Osteoblast (primary cell): ENCODE results near the gene EIF2D. TPM values are rescaled to one million over a fixed set of nuclear protein-coding genes. Genes with fewer than 3 reads are reported as not detected.
"Not testable (repeated sequence)": the region's sequence is repeated elsewhere in the genome, so short reads cannot be mapped to it uniquely, and the experiment has no call there.

Experiments
- DNase-seq: peaks from one replicate; pipeline ENCODE4 v3.0.0; 2011; ENCODE audit warnings: low spot score, mixed read lengths; ENCODE audit not compliant: insufficient read length; ENCODE audit errors: missing footprints
- H2AFZ ChIP-seq: 2 replicates; pipeline ENCODE4 v1.6.0; 2011; ENCODE audit warnings: mild to moderate bottlenecking, low read length
- H3K27ac ChIP-seq: 2 replicates; pipeline ENCODE4 v1.5.1; 2011; ENCODE audit warnings: mild to moderate bottlenecking, low read depth, low read length, moderate library complexity
- H3K27me3 ChIP-seq: 2 replicates; pipeline ENCODE4 v1.6.0; 2012; ENCODE audit warnings: mild to moderate bottlenecking, control low read depth, inconsistent platforms, low read length, moderate library complexity; ENCODE audit not compliant: insufficient read depth
- H3K36me3 ChIP-seq: 2 replicates; pipeline ENCODE4 v1.5.1; 2011; ENCODE audit warnings: mild to moderate bottlenecking, low read length, control low read depth, moderate library complexity; ENCODE audit not compliant: insufficient read depth
- H3K4me1 ChIP-seq: 2 replicates; pipeline ENCODE4 v1.5.1; 2011; ENCODE audit warnings: mild to moderate bottlenecking, low read length, control low read depth, moderate library complexity; ENCODE audit not compliant: insufficient read depth
- H3K4me2 ChIP-seq: 2 replicates; pipeline ENCODE4 v1.6.0; 2011; ENCODE audit warnings: mild to moderate bottlenecking, low read length; ENCODE audit not compliant: insufficient read depth
- H3K4me3 ChIP-seq: fragments of 200-600 bp; sonication (generic); 3 replicates; pipeline ENCODE4 v1.5.1; 2012; ENCODE audit warnings: mild to moderate bottlenecking, low read length, inconsistent platforms; ENCODE audit not compliant: insufficient read depth
- H3K79me2 ChIP-seq: 2 replicates; pipeline ENCODE4 v1.6.0; 2012; ENCODE audit warnings: mild to moderate bottlenecking, low read length, control low read depth, inconsistent platforms; ENCODE audit not compliant: insufficient read depth
- H3K9me3 ChIP-seq: 2 replicates; pipeline ENCODE4 v1.5.1; 2011; ENCODE audit warnings: low read depth, low read length, control low read depth
- H4K20me1 ChIP-seq: 2 replicates; pipeline ENCODE4 v1.6.0; 2012; ENCODE audit warnings: mild to moderate bottlenecking, low read length, control low read depth; ENCODE audit not compliant: insufficient read depth
- CTCF ChIP-seq: IDR thresholded peaks from 2 replicates; pipeline ENCODE4 v1.5.1; 2011; ENCODE audit warnings: mild to moderate bottlenecking, low read depth, low read length, moderate library complexity; ENCODE audit errors: extremely low read depth
- total RNA-seq: library from RNA; depleted of rRNA; stranded (reverse); fragments of >200 nt; gene quantifications from 2 replicates; pipeline ENCODE4 v1.2.3, GENCODE V29; 2012

Gene EIF2D
- total RNA-seq, 1 donor: 52.8 TPM

- peak; percentile 85 for DNase-seq
These were observed 28.3 kb downstream of the EIF2D start for GRCh38 chr1:206583707-206584648.

GRCh38 chr1:206582971-206583706 lies 29.1 kb downstream of the EIF2D start:
- no peaks in the 10 kb centered on the region for H3K79me2 ChIP-seq

More at GRCh38 chr1:206583707-206584648, 28.3 kb downstream of the EIF2D start:
- H3K36me3 ChIP-seq: no peaks in the 10 kb centered on the region
- H3K4me2 ChIP-seq: no peak overlapping the region
- no peaks in the 10 kb centered on the region for H3K9me3 ChIP-seq
- H4K20me1 ChIP-seq: no peaks in the 10 kb centered on the region
- H3K79me2 ChIP-seq: no peaks in the 10 kb centered on the region
- peaks cover 8% of the 10 kb centered on the region for H3K27me3 ChIP-seq
- peak overlapping the region; percentile 14 for H2AFZ ChIP-seq
- TF ChIP-seq CTCF: peak; percentile 98
- H3K4me1 ChIP-seq: peaks cover 32% of the 10 kb centered on the region
- no peak overlapping the region for H3K27ac ChIP-seq
- no peak overlapping the region for H3K4me3 ChIP-seq

GRCh38 chr1:206582537-206582936 lies 29.7 kb downstream of the EIF2D start:
- Histone ChIP-seq H3K27me3 (peaks cover 8% of the 10 kb centered on the region), H3K36me3 (no peaks in the 10 kb centered on the region), H3K4me1 (peaks cover 20% of the 10 kb centered on the region), H4K20me1 (no peaks in the 10 kb centered on the region), H3K79me2 (no peaks in the 10 kb centered on the region), H3K4me2 (no peak overlapping the region), H3K9me3 (no peaks in the 10 kb centered on the region), H3K4me3 (no peak overlapping the region), H3K27ac (no peak overlapping the region), H2AFZ (no peak overlapping the region)
- no peak for TF ChIP-seq CTCF
- no peak for DNase-seq

More at GRCh38 chr1:206582971-206583706, 29.1 kb downstream of the EIF2D start:
- Histone ChIP-seq H2AFZ (peak overlapping the region; percentile 14), H3K4me3 (no peak overlapping the region), H4K20me1 (no peaks in the 10 kb centered on the region), H3K27ac (no peak overlapping the region), H3K9me3 (no peaks in the 10 kb centered on the region), H3K4me2 (no peak overlapping the region), H3K36me3 (no peaks in the 10 kb centered on the region), H3K27me3 (peaks cover 8% of the 10 kb centered on the region), H3K4me1 (peaks cover 26% of the 10 kb centered on the region)
- DNase-seq: no peak
- TF ChIP-seq CTCF: no peak

- H3K9me3 ChIP-seq: no peaks in the 10 kb centered on the region
- no peak overlapping the region for H3K4me3 ChIP-seq
- H3K27ac ChIP-seq: no peak overlapping the region
- TF ChIP-seq CTCF: no peak
- peaks cover 8% of the 10 kb centered on the region for H3K27me3 ChIP-seq
- no peak overlapping the region for H3K4me2 ChIP-seq
- no peak for DNase-seq
- no peaks in the 10 kb centered on the region for H3K36me3 ChIP-seq
- H4K20me1 ChIP-seq: no peaks in the 10 kb centered on the region
- no peak overlapping the region for H2AFZ ChIP-seq
- H3K79me2 ChIP-seq: no peaks in the 10 kb centered on the region
- peaks cover 18% of the 10 kb centered on the region for H3K4me1 ChIP-seq
These were observed 30.7 kb downstream of the EIF2D start for GRCh38 chr1:206581571-206581981.

GRCh38 chr1:206581114-206581497 lies 31.2 kb downstream of the EIF2D start:
- not testable (repeated sequence) for H3K4me3 ChIP-seq, H3K36me3 ChIP-seq, H3K27me3 ChIP-seq, H2AFZ ChIP-seq, H3K4me2 ChIP-seq, H3K27ac ChIP-seq, DNase-seq, H4K20me1 ChIP-seq, H3K79me2 ChIP-seq, H3K9me3 ChIP-seq
- peaks cover 18% of the 10 kb centered on the region for H3K4me1 ChIP-seq
